ENCODE measurements around the gene HBG2.
"Not testable (repeated sequence)": the region's sequence is repeated elsewhere in the genome, so short reads cannot be mapped to it uniquely, and the experiment has no call there.

HBG2 gene

GRCh38 chr11:5254646-5255413, at the start of gene HBG2:
Gene HBG2 (minus strand): TSS chr11:5254781. CDS start chr11:5254728, 53 bp downstream.
- not testable (repeated sequence) for DNase-seq

GRCh38 chr11:5304046-5304445, 49.5 kb upstream of the HBG2 start:
- no peak for DNase-seq

GRCh38 chr11:5303626-5304025, 49.0 kb upstream of the HBG2 start:
- no peak for DNase-seq

- DNase-seq = no peak
Measured at GRCh38 chr11:5301846-5302245, 47.3 kb upstream of the HBG2 start, which contains the start of gene OR51B4. Gene OR51B4 (minus strand): TSS chr11:5301946. CDS start chr11:5301946, 0 bp downstream.

GRCh38 chr11:5300251-5300650, 45.7 kb upstream of the HBG2 start:
- DNase-seq = no peak

GRCh38 chr11:5298451-5298850, 43.9 kb upstream of the HBG2 start:
- DNase-seq = no peak

GRCh38 chr11:5297721-5298323, 43.2 kb upstream of the HBG2 start:
- no peak for DNase-seq

GRCh38 chr11:5294342-5294995, 39.9 kb upstream of the HBG2 start:
- DNase-seq = not testable (repeated sequence)

- DNase-seq = no peak
Measured at GRCh38 chr11:5293028-5293427, 38.4 kb upstream of the HBG2 start.

GRCh38 chr11:5291207-5291838, 36.7 kb upstream of the HBG2 start:
- no peak for DNase-seq

- no peak for DNase-seq
Measured at GRCh38 chr11:5290106-5290505, 35.5 kb upstream of the HBG2 start.

GRCh38 chr11:5289696-5290095, 35.1 kb upstream of the HBG2 start:
- DNase-seq = no peak

GRCh38 chr11:5288906-5289550, 34.4 kb upstream of the HBG2 start:
- no peak for DNase-seq

- no peak for DNase-seq
Measured at GRCh38 chr11:5288108-5288905, 33.7 kb upstream of the HBG2 start.

GRCh38 chr11:5286901-5287300, 32.3 kb upstream of the HBG2 start:
- DNase-seq = no peak

- DNase-seq = no peak
Measured at GRCh38 chr11:5286351-5286750, 31.8 kb upstream of the HBG2 start.

GRCh38 chr11:5285703-5286340, 31.2 kb upstream of the HBG2 start:
- DNase-seq = no peak

- DNase-seq = no peak
Measured at GRCh38 chr11:5284637-5285036, 30.1 kb upstream of the HBG2 start.

GRCh38 chr11:5283882-5284281, 29.3 kb upstream of the HBG2 start:
- no peak for DNase-seq

GRCh38 chr11:5283086-5283485, 28.5 kb upstream of the HBG2 start:
- DNase-seq = no peak

- no peak for DNase-seq
Measured at GRCh38 chr11:5282628-5283027, 28.0 kb upstream of the HBG2 start.

GRCh38 chr11:5281596-5281995, 27.0 kb upstream of the HBG2 start:
- no peak for DNase-seq

Data from NCI-H526 treated with DMSO at 0.1 percent for 48 hours (cell line).